ENCODE data around the gene GHRH. TPM values are rescaled to one million over a fixed set of nuclear protein-coding genes. Genes with fewer than 3 reads are reported as not detected.

Gene GHRH
- total RNA-seq, 4 donors from 2014 or later: not detected

GRCh38 chr20:37251825-37252477, 9.7 kb downstream of the GHRH start:
- no peak for DNase-seq (ENCODE audit: low spot score in 2 of 2)
- TF ChIP-seq POLR2A (IDR thresholded peaks at IDR 0.05) (no peak), CTCF (IDR thresholded peaks at IDR 0.05) (no peak)
- WGBS, 2 donors: 70 to 79% methylated on average over 15 of the region's 15 CpGs
- intact Hi-C loops (cut with DNase I; ENCODE audit: low total_unique reads): no loop called here
- no peak overlapping the region for H3K4me3 ChIP-seq (ENCODE audit: low read depth, poor library complexity, severe bottlenecking)

DNA sequence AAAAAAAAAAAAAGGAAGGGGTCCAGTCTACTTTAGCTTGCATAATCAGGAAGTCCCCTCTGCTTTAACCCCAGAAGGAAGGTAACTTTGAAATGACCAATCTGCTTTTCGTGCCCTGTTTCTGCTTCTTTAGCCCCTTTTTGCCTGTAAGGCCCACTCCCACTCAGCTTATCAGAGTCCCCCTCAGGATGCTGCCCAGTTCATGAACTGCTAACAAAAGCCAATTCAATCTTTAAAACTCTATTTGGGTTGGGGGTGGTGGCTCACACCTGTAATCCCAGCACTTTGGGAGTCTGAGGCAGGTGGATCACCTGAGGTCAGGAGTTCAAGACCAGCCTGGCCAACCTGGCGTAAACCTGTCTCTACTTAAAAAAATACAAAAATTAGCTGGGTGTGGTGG, 12.3 kb downstream of the GHRH start:
- intact Hi-C loops (cut with DNase I; ENCODE audit: low total_unique reads): no loop called here
- no peak for TF ChIP-seq CTCF (IDR thresholded peaks at IDR 0.05)
- TF ChIP-seq POLR2A (IDR thresholded peaks at IDR 0.05): no peak
- DNase-seq (ENCODE audit: low spot score in 2 of 2): no peak
- WGBS, 2 donors: 92% methylated on average over 2 of the region's 2 CpGs
- no peak overlapping the region for H3K4me3 ChIP-seq (ENCODE audit: low read depth, poor library complexity, severe bottlenecking)

DNA sequence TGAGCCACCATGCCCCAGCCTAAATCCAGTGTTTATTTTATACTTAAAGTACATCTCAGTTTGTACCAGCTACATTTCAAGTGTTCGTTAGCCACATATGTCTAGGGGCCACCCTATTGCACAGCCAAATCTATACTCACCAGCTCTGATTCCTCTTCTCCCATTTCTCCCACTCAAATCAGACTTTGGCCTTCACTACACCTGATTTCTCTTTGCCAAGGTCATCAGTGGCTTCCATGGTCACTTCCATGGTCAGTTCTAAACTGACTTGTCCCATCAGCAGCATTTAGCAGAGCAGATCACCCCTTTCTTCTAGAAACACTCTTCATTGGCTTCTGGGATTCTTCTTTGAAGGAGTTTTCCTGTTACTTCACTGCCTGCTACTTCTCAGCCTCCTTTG, 14.1 kb downstream of the GHRH start:
- H3K4me3 ChIP-seq (ENCODE audit: low read depth, poor library complexity, severe bottlenecking): no peak overlapping the region
- 95 to 97% methylated on average over 1 of the region's 1 CpG for WGBS, 2 donors
- DNase-seq (ENCODE audit: low spot score in 2 of 2): no peak
- intact Hi-C loops (cut with DNase I; ENCODE audit: low total_unique reads): no loop called here
- TF ChIP-seq POLR2A (IDR thresholded peaks at IDR 0.05) (no peak), CTCF (IDR thresholded peaks at IDR 0.05) (no peak)

GRCh38 chr20:37246736-37247135, 14.9 kb downstream of the GHRH start:
- no peak overlapping the region for H3K4me3 ChIP-seq (ENCODE audit: low read depth, poor library complexity, severe bottlenecking)
- DNase-seq (ENCODE audit: low spot score in 2 of 2): no peak
- TF ChIP-seq CTCF (IDR thresholded peaks at IDR 0.05) (no peak), POLR2A (IDR thresholded peaks at IDR 0.05) (no peak)
- WGBS, 2 donors: 93 to 94% methylated on average over 5 of the region's 5 CpGs
- intact Hi-C loops (cut with DNase I; ENCODE audit: low total_unique reads): no loop called here

- no peak for DNase-seq (ENCODE audit: low spot score in 2 of 2)
- WGBS, 2 donors: 84 to 86% methylated on average over 25 of the region's 25 CpGs
- no peak overlapping the region for H3K4me3 ChIP-seq (ENCODE audit: low read depth, poor library complexity, severe bottlenecking)
- intact Hi-C loops (cut with DNase I; ENCODE audit: low total_unique reads): no loop called here
- TF ChIP-seq CTCF (IDR thresholded peaks at IDR 0.05): no peak
- TF ChIP-seq POLR2A (IDR thresholded peaks at IDR 0.05): no peak
Measured at GRCh38 chr20:37245216-37246150, 16.1 kb downstream of the GHRH start.
